ENCODE results near the gene TROAP.
"Not testable (repeated sequence)": the region's sequence is repeated elsewhere in the genome, so short reads cannot be mapped to it uniquely, and the experiment has no call there.

- not testable (repeated sequence) for TF ChIP-seq ZFX (IDR thresholded peaks at IDR 0.05); CTCF (conservative IDR thresholded peaks at IDR 0.05)
Measured at GRCh38 chr12:49310451-49311000, 12.5 kb upstream of the TROAP start.

Data from C4-2B (cell line).